MM.1S (cell line): ENCODE results near the gene TOLLIP.
A peak's percentile ranks its signal among the peaks of the same experiment; 100 is the strongest.

Experiments used
- DNase-seq: peaks from one replicate; pipeline ENCODE4 v3.0.0-alpha.2; 2015
- H2AFZ ChIP-seq: fragments of 300-600 bp; sonication (generic); 2 replicates; pipeline ENCODE4 v1.6.0; 2016; ENCODE audit warnings: antibody characterized with exemption, low read length
- H3F3A ChIP-seq: fragments of 300-600 bp; sonication (generic); 2 replicates; pipeline ENCODE4 v1.6.1; 2016; ENCODE audit warnings: mild to moderate bottlenecking, antibody characterized with exemption, low read length, moderate library complexity, mixed read lengths; ENCODE audit not compliant: insufficient read depth
- H3K27ac ChIP-seq: fragments of 300-600 bp; sonication (generic); 2 replicates; pipeline ENCODE4 v1.5.1; 2016; ENCODE audit warnings: mild to moderate bottlenecking, low read length
- H3K27me3 ChIP-seq: fragments of 300-600 bp; sonication (generic); replicated peaks from 2 replicates; pipeline ENCODE4 v1.6.0; 2016; ENCODE audit warnings: low read length; ENCODE audit not compliant: insufficient read depth
- H3K36me3 ChIP-seq: fragments of 300-600 bp; sonication (generic); replicated peaks from 2 replicates; pipeline ENCODE4 v1.6.1; 2016; ENCODE audit warnings: mild to moderate bottlenecking, low read length, mixed read lengths; ENCODE audit not compliant: insufficient read depth
- H3K4me1 ChIP-seq: fragments of 300-600 bp; sonication (generic); 2 replicates; pipeline ENCODE4 v1.6.1; 2016; ENCODE audit warnings: low read length, mixed read lengths
- H3K4me2 ChIP-seq: fragments of 300-600 bp; sonication (generic); 2 replicates; pipeline ENCODE4 v1.6.0; 2016; ENCODE audit warnings: low read depth, low read length
- H3K4me3 ChIP-seq: fragments of 300-600 bp; sonication (generic); 2 replicates; pipeline ENCODE4 v1.5.1; 2016; ENCODE audit warnings: low read length, mixed read lengths
- H3K79me2 ChIP-seq: fragments of 300-600 bp; sonication (generic); 2 replicates; pipeline ENCODE4 v1.6.1; 2016; ENCODE audit warnings: mixed run types, low read length, mixed read lengths
- H3K9ac ChIP-seq: fragments of 300-600 bp; sonication (generic); 2 replicates; pipeline ENCODE4 v1.6.1; 2016; ENCODE audit warnings: low read length, mixed read lengths
- H3K9me2 ChIP-seq: fragments of 300-600 bp; sonication (generic); replicated peaks from 2 replicates; pipeline ENCODE4 v1.6.1; 2016; ENCODE audit warnings: mild to moderate bottlenecking, low read length, mixed read lengths; ENCODE audit not compliant: insufficient read depth
- H3K9me3 ChIP-seq: fragments of 300-600 bp; sonication (generic); replicated peaks from 2 replicates; pipeline ENCODE4 v1.6.1; 2016; ENCODE audit warnings: mild to moderate bottlenecking, low read length, mixed read lengths; ENCODE audit not compliant: insufficient read depth
- H4K20me1 ChIP-seq: fragments of 300-600 bp; sonication (generic); 2 replicates; pipeline ENCODE4 v1.6.1; 2016; ENCODE audit warnings: mild to moderate bottlenecking, low read length, moderate library complexity, mixed read lengths; ENCODE audit not compliant: insufficient read depth
- CTCF ChIP-seq: fragments of 300-600 bp; sonication (generic); IDR thresholded peaks from 2 replicates; pipeline ENCODE4 v1.5.1; 2016; ENCODE audit warnings: antibody characterized with exemption, low read length, mixed read lengths
- EZH2 ChIP-seq: fragments of 300-600 bp; sonication (generic); optimal IDR thresholded peaks from 2 replicates; pipeline ENCODE3; 2017; ENCODE audit warnings: low read depth, mild to moderate bottlenecking, antibody characterized with exemption, low read length, mixed read lengths
- EZH2phosphoT487 ChIP-seq: fragments of 300-600 bp; sonication (generic); IDR thresholded peaks from 2 replicates; pipeline ENCODE4 v1.6.1; 2018; ENCODE audit warnings: antibody characterized with exemption, low read length

TOLLIP gene

GRCh38 chr11:1239596-1240205 is 69.7 kb downstream of the TOLLIP start:
- Histone ChIP-seq H3F3A (no peaks in the 10 kb centered on the region), H3K9ac (no peak overlapping the region), H3K9me3 (no peaks in the 10 kb centered on the region), H3K79me2 (no peaks in the 10 kb centered on the region), H2AFZ (no peak overlapping the region), H3K36me3 (no peaks in the 10 kb centered on the region), H4K20me1 (no peaks in the 10 kb centered on the region), H3K27me3 (peaks cover 55% of the 10 kb centered on the region), H3K4me3 (no peak overlapping the region), H3K27ac (no peak overlapping the region), H3K9me2 (no peaks in the 10 kb centered on the region), H3K4me1 (no peaks in the 10 kb centered on the region), H3K4me2 (no peak overlapping the region)
- no peak for DNase-seq
- TF ChIP-seq EZH2phosphoT487 = no peak
- TF ChIP-seq EZH2 = no peak
- TF ChIP-seq CTCF = no peak

GRCh38 chr11:1238767-1239595 is 70.5 kb downstream of the TOLLIP start:
- H4K20me1 ChIP-seq = no peaks in the 10 kb centered on the region
- H3K27me3 ChIP-seq = peaks cover 60% of the 10 kb centered on the region
- H3K27ac ChIP-seq = no peak overlapping the region
- no peak for TF ChIP-seq EZH2
- no peak for TF ChIP-seq EZH2phosphoT487
- TF ChIP-seq CTCF = no peak
- H3K9me3 ChIP-seq = no peaks in the 10 kb centered on the region
- H3K4me1 ChIP-seq = no peaks in the 10 kb centered on the region
- no peaks in the 10 kb centered on the region for H3K79me2 ChIP-seq
- DNase-seq = peak; percentile 47
- H3K4me3 ChIP-seq = no peak overlapping the region
- no peak overlapping the region for H3K9ac ChIP-seq
- H3F3A ChIP-seq = no peaks in the 10 kb centered on the region
- no peaks in the 10 kb centered on the region for H3K9me2 ChIP-seq
- no peak overlapping the region for H2AFZ ChIP-seq
- H3K36me3 ChIP-seq = no peaks in the 10 kb centered on the region
- no peak overlapping the region for H3K4me2 ChIP-seq

GRCh38 chr11:1237851-1238250 is 71.6 kb downstream of the TOLLIP start:
- no peak overlapping the region for H3K4me3 ChIP-seq
- H3K9ac ChIP-seq = no peak overlapping the region
- no peaks in the 10 kb centered on the region for H3K4me1 ChIP-seq
- H3F3A ChIP-seq = no peaks in the 10 kb centered on the region
- H3K9me2 ChIP-seq = no peaks in the 10 kb centered on the region
- peaks cover 69% of the 10 kb centered on the region for H3K27me3 ChIP-seq
- H3K4me2 ChIP-seq = no peak overlapping the region
- no peak for TF ChIP-seq EZH2phosphoT487
- no peak for TF ChIP-seq CTCF
- no peak for TF ChIP-seq EZH2
- DNase-seq = no peak
- no peak overlapping the region for H2AFZ ChIP-seq
- H3K79me2 ChIP-seq = no peaks in the 10 kb centered on the region
- no peak overlapping the region for H3K27ac ChIP-seq
- H3K9me3 ChIP-seq = no peaks in the 10 kb centered on the region
- no peaks in the 10 kb centered on the region for H3K36me3 ChIP-seq
- H4K20me1 ChIP-seq = no peaks in the 10 kb centered on the region
